G401.6 (cell line): ENCODE results near the gene POLE3.
"Not testable (repeated sequence)": the region's sequence is repeated elsewhere in the genome, so short reads cannot be mapped to it uniquely, and the experiment has no call there.

Experiments
- FAIRE-seq: peaks from 2 replicates; lab custom pipeline; 2012; peaks lifted over from hg19 to GRCh38; lab: Jason Lieb, UNC

Gene POLE3

GRCh38 chr9:113376634-113377567, 33.6 kb downstream of the POLE3 start, which contains the start of gene HDHD3:
Gene HDHD3 (minus strand): TSS chr9:113376986. CDS start chr9:113374354, 2,632 bp downstream.
- no peak for FAIRE-seq

GRCh38 chr9:113375057-113376023, 35.1 kb downstream of the POLE3 start:
- FAIRE-seq: no peak

DNA sequence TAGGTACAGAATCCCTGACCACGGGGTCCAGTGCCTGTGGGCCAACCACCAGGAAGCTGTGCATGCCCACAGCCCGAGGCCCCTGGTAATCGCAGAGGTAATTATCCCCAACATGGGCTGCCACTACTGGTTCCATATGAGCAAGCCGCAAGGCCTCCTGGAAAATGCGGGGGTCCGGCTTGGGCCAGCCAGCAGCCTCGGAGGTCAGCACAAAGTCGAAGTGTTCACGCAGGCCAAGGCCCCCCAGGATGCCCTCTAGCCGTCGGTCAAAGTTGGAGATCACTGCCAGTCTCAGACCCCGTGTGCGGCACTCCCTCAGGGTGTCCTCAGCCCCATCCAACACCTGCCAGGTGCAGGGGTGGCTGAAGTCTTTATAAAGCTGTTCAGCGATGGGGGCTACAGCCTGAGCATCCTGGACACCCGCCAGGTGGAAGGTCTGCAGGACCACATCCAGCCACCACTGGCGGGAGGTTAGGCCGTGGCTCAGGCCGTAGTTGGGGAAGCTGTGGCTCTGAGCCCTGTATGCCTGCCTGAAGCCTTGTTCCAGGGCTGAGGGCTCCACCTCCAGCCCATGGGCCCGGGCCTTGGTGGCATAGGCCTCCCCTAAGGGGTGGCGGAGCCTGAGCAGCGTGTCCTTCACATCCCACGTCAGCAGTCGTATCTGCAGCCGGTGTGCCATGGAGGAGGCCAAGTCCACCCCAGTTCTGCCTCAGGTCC, 36.6 kb downstream of the POLE3 start:
- no peak for FAIRE-seq

DNA sequence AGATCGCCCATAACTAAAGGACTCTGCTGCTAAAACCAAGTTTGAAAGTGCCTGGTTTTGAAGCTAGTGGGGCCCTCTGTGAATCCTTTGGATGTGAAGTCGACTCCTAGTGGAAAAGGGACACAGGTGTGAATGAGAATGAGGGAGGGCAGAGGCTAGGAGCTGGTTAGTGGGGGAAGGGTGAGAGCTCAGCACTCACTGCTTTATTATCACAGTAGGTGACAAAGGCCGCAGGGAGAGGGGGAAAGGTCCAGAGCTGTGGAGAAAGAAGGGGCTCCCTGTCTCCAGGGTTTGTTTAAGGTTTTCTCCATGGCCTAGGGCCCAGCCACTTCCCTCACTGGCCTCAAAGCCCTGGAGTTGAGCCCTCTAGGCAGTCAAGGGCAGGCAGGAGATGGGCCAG, 37.2 kb downstream of the POLE3 start:
- FAIRE-seq: no peak

DNA sequence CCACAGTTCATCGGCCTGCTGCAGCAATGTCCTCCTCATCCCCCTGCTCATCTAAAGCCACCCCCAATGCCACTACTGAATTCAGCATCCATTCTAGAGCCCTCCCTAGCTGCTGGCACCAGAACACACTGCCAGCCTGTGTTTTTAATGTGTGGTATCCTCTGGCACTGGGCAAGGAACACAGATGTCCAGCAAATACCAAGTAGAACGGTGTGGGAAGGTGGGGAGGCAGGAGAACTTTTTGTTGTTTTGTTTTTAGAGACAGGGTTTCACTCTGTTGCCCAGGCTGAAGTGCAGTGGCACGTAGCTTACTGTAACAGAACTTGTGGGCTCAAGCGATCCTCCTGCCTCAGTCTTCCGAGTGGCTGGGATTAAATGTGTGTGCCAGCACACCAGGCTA, 38.4 kb downstream of the POLE3 start:
- FAIRE-seq: no peak

GRCh38 chr9:113370806-113371325, 39.6 kb downstream of the POLE3 start:
- FAIRE-seq: no peak

GRCh38 chr9:113369855-113370140, 40.7 kb downstream of the POLE3 start:
- no peak for FAIRE-seq

DNA sequence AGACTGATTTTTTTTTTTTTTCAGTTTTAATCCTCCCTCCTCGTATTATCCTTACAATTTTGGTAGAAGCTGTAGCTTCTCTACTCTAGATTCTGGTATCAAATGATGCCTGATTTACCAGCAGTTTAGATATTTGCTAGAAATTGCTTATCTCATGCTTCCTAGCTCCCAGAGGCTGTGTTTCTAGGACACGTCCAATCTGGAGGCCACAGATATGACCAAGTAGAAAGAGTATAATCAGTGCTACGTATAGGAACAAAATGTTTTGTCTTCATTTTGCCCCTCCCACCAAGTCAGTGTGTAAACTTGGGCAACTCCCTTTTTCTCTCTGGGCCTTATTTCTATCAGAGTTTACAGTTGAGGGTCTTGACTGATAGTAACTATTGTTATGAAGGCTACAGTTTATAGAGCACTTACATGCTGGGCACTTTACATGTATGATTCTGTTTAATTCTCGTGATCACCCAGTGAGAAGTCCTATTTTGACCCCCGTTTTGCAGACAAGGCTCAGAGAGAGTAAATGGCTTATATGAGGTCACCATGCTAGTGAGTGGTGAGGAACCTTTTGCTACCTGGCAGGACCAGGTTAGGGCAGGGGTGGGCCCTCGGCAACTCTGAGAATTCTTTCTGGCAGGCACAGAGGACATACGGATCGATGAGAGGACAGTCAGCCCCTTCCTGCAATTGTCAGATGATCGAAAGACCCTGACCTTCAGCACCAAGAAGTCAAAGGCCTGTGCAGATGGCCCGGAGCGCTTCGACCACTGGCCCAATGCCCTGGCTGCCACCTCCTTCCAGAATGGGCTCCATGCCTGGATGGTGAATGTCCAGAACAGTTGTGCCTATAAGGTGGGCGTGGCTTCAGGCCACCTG, 41.3 kb downstream of the POLE3 start:
- FAIRE-seq: no peak

DNA sequence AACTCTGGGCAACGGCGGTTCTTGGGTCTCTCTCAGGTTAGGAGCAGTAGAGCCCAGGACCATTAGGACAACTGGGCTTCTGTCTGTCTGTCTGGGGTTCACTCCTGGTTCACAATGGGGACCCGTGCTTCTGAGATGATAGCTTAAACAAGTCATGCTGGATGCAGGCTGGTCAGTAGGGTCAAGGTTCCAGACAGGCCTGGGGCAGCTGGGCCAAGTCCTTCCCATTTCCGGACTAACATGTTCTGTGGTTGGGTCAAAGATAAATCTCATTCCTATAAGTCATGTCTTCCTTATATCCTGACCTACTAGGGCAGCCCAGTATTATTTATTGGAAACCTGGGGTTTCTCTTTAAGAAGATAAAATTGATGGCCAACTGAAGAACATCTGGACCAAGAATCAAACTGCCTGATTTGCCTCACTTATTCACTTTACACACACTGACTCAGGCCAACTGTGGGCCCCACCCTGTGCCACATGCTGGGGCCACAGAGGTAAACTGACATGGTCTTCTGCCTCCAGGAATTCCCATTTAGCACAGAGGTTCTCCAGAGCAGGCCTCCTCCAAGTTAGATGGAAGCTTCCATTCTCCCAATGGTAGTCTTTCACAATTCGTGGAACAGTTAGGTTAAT, 42.0 kb downstream of the POLE3 start:
- FAIRE-seq: no peak

GRCh38 chr9:113365652-113366051, 44.8 kb downstream of the POLE3 start:
- FAIRE-seq: not testable (repeated sequence)

- no peak for FAIRE-seq
Measured at GRCh38 chr9:113364951-113365350, 45.5 kb downstream of the POLE3 start.

DNA sequence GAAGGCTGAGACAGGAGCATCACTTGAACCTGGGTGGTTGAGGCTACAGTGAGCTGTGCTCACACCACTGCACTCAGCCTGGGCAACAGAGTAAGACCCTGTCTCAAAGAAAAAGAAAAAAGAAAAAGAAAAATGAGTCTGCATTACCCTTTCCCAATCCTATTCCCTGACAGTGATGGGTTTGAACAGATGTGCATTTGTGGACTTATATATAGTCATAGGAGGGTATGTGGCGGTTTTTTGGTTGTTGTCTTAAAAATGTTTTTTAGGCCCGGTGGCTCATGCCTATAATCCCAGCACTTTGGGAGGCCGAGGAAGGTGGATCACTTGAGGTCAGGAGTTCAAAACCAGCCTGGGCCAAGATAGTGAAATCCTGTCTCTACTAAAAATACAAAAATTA, 47.1 kb downstream of the POLE3 start:
- no peak for FAIRE-seq

DNA sequence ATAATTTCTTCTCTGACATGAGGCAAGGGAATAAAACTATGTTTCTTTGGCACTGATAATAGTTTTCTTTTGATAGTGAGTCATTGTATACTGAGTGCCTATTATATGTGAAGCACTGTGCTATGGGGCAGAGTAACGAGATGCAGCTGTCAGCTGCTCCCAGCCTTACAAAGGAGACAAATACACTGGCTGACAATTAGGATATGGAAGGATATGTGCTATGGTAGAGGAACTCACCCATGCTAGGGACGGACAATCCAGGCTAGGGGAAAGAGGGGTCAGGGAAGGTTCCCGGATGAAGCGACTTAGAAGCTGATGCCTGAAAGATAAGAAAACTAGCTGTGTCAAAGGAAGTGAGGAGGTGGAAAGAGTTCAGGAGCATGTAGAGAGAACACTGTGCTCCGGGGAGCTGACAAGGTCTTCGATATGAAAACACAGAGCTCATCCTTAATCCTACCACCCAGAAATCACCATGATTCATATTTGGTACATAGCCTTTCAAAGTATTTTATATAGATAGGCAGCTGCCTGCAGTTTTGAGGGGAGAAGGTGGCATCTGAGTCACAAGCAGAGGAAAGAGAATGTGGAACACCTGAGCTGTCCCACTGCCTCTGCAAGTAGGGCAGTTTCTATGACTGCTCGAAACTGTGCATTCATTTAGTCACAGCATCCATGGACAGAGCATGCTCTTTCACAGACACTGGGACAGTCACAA, 49.0 kb downstream of the POLE3 start:
- FAIRE-seq: no peak

DNA sequence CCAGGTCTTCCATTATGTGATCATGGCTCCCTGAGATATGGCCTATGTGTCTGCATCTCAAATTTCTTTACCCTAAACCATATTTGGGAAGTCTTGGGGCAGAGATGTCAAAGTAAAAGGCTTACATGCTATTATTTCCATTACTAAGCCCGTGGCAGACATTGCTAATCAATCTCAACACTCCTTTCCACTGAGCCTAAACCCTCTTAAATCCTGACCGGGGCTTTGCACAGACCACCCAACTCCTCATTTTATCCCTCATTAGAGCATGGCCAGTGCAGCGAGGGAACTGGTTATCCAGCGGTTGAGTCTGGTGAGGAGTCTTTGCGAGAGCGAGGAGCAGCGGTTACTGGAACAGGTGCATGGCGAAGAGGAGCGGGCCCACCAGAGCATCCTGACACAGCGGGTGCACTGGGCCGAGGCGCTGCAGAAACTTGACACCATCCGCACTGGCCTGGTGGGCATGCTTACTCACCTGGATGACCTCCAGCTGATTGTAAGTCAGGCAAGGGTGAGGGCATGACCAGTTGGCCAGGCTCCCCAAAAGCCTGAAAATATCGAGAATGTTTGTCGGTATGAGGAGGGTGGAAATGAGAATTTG, 50.1 kb downstream of the POLE3 start:
- FAIRE-seq: no peak

DNA sequence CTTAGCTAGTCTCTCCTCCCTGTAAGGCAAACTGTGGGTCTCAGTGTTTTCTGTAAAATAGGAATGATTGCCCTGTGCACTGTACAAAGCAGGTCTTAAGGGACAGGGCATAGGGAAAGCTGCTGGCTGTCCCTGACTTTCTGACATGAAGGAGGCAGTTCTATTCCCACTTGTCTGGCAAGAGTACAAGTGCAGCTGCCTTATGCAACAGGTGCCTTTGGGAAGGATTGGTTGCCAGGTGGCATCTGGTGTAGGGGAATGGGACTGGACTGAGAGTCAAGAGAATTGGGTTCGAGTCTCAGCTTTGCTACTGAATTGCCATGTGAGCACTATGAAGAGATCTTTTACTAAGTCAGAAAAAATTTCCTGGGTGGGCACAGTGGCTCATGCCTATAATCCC, 51.1 kb downstream of the POLE3 start:
- no peak for FAIRE-seq
